K562 (cell line): ENCODE results near the gene SHF. TPM values are rescaled to one million over a fixed set of nuclear protein-coding genes. Genes with fewer than 3 reads are reported as not detected.

Source experiments
- ATAC-seq: fragments of 200-7000 bp; cut with Tn5 transposase; 3 replicates; pipeline ENCODE4 v1.9.1; 2020; ENCODE audit warnings: moderate library complexity
- BruUV-seq: library from RNA; stranded (reverse); fragments of 400-500 nt; replicated peaks from 2 replicates; lab custom pipeline; 2021; lab: Mats Ljungman, UMichigan
- CTCF ChIA-PET: fragments of 300-600 bp; formaldehyde crosslinking; extraction: SDS; loops from one replicate; lab custom pipeline; 2021; ENCODE audit warnings: low intra/inter-chr PET ratio; lab: Yijun Ruan, JAX
- POLR2A ChIA-PET: fragments of 300-600, 350-650 bp; sonication (Branson Sonifier 250); formaldehyde crosslinking; extraction: SDS; loops from one replicate; lab custom pipeline; 2021; ENCODE audit warnings: antibody characterized with exemption, inconsistent platforms; lab: Yijun Ruan, JAX
- DNase-seq, 4 experiments: peaks; one replicate each; pipeline versions ENCODE4 v3.0.0 to v3.0.0-alpha.2; 2011 to 2018; ENCODE audit warnings: low spot score in 3 of 4, mixed read lengths in 3 of 4; ENCODE audit errors: extremely low read depth in 1 of 4
- FAIRE-seq: peaks from 2 replicates; lab custom pipeline; 2011; peaks lifted over from hg19 to GRCh38; lab: Jason Lieb, UNC
- H2AFZ ChIP-seq: 2 replicates; pipeline ENCODE4 v1.6.0; 2011; ENCODE audit warnings: low read depth, low read length, control low read depth, inconsistent platforms
- H3K27ac ChIP-seq: fragments of 200-600 bp; 3 replicates; pipeline ENCODE4 v1.8.0; 2011; ENCODE audit warnings: low read depth, mild to moderate bottlenecking, control low read depth, inconsistent platforms, low read length, moderate library complexity, mixed read lengths; ENCODE audit errors: extremely low read depth
- H3K27me3 ChIP-seq, 2 experiments: fragments of 300-600 bp in 1 of 2; 2 replicates in 1 of 2; 3 replicates in 1 of 2; pipeline versions ENCODE4 v1.6.0 to v1.8.0; 2011; ENCODE audit warnings: inconsistent platforms in 2 of 2, low read length in 2 of 2, mild to moderate bottlenecking in 1 of 2, mixed read lengths in 1 of 2, moderate library complexity in 1 of 2; ENCODE audit not compliant: control insufficient read depth in 2 of 2, insufficient read depth in 2 of 2
- H3K36me3 ChIP-seq: fragments of 300-600 bp; 3 replicates; pipeline ENCODE4 v1.8.0; 2011; ENCODE audit warnings: mild to moderate bottlenecking, low read length, inconsistent platforms; ENCODE audit not compliant: control insufficient read depth, insufficient read depth
- H3K4me1 ChIP-seq, 2 experiments: fragments of 200-600 bp in 1 of 2; replicated peaks in 1 of 2; 2 replicates in 1 of 2; 3 replicates in 1 of 2; pipeline versions ENCODE4 v1.5.1 to v1.8.0; 2011; ENCODE audit warnings: inconsistent platforms in 2 of 2, low read length in 2 of 2, mild to moderate bottlenecking in 1 of 2, mixed read lengths in 1 of 2, moderate library complexity in 1 of 2; ENCODE audit not compliant: control insufficient read depth in 2 of 2, insufficient read depth in 2 of 2
- H3K4me2 ChIP-seq: 2 replicates; pipeline ENCODE4 v1.6.1; 2011; ENCODE audit warnings: low read length, control low read depth, inconsistent platforms, mixed read lengths; ENCODE audit not compliant: insufficient read depth
- H3K4me3 ChIP-seq: fragments of 200-600 bp; sonication (generic), shearing (Covaris generic); 2 replicates; pipeline ENCODE4 v1.5.1; 2016; ENCODE audit warnings: control low read depth, inconsistent platforms
- H3K79me2 ChIP-seq: fragments of 200-600 bp; 3 replicates; pipeline ENCODE4 v1.8.0; 2011; ENCODE audit warnings: low read length, inconsistent platforms; ENCODE audit not compliant: control insufficient read depth, insufficient read depth
- H3K9ac ChIP-seq, 2 experiments: 2 replicates each; pipeline versions ENCODE4 v1.6.0 to v1.6.1; 2011; ENCODE audit warnings: low read depth in 2 of 2, low read length in 2 of 2, control low read depth in 1 of 2, inconsistent platforms in 1 of 2, mild to moderate bottlenecking in 1 of 2, mixed read lengths in 1 of 2; ENCODE audit not compliant: insufficient read depth in 1 of 2
- H3K9me1 ChIP-seq: one replicate; pipeline ENCODE4 v1.6.0; 2011; ENCODE audit warnings: inconsistent platforms, mild to moderate bottlenecking, low read length, moderate library complexity; ENCODE audit not compliant: control insufficient read depth, insufficient read depth
- H3K9me3 ChIP-seq: replicated peaks from 2 replicates; pipeline ENCODE4 v1.5.1; 2011; ENCODE audit warnings: low read depth, low read length, inconsistent platforms; ENCODE audit not compliant: control insufficient read depth, insufficient read depth
- H4K20me1 ChIP-seq: replicated peaks from 2 replicates; pipeline ENCODE4 v1.6.1; 2011; ENCODE audit warnings: low read length, inconsistent platforms, mixed read lengths; ENCODE audit not compliant: control insufficient read depth, insufficient read depth
- FOXO4 ChIP-seq: fragments of 450-650 bp; formaldehyde crosslinking; IDR thresholded peaks from 2 replicates; pipeline ENCODE4 v1.4.0; 2020; ENCODE audit warnings: mild to moderate bottlenecking, moderate library complexity
- HDAC3 ChIP-seq: fragments of 450-650 bp; IDR thresholded peaks from 2 replicates; pipeline ENCODE4 v1.6.1; 2018; ENCODE audit warnings: borderline replicate concordance, mild to moderate bottlenecking, moderate library complexity; ENCODE audit not compliant: partially characterized antibody
- KAT7 ChIP-seq: sonication (generic); formaldehyde crosslinking; IDR thresholded peaks from 2 replicates; pipeline ENCODE4 v1.8.0; 2022; ENCODE audit warnings: missing genetic modification reagents, mild to moderate bottlenecking, borderline replicate concordance
- NFIC ChIP-seq: fragments of 450-650 bp; IDR thresholded peaks from 2 replicates; pipeline ENCODE4 v1.6.1; 2017; ENCODE audit warnings: mild to moderate bottlenecking, inconsistent platforms
- ZNF384 ChIP-seq: IDR thresholded peaks from 2 replicates; pipeline ENCODE4 v1.6.1; 2012; ENCODE audit warnings: low read depth, low read length, improper control_type of control experiment
- WGBS: fragments of 100-300 bp; shearing (Covaris generic); methylation state at CpG from one replicate; pipeline ENCODE4 v1.1.6; 2016; ENCODE audit warnings: low coverage, mixed read lengths; ENCODE audit not compliant: insufficient coverage; ENCODE audit errors: missing lambda C conversion rate; 5-methylcytosine and 5-hydroxymethylcytosine counted together
- in situ Hi-C: fragments of 300-500 bp; cut with MboI; formaldehyde crosslinking; loops from 4 replicates; pipeline ENCODE4 v1.15.0; 2018; ENCODE audit warnings: inconsistent platforms, mixed read lengths
- intact Hi-C: fragments of 100-400 bp; cut with micrococcal nuclease; formaldehyde crosslinking; loops from 2 replicates; pipeline ENCODE4 v1.14.2; 2022
- polyA plus RNA-seq, 8 experiments: library from polyadenylated mRNA; depleted of rRNA in 4 of 8; stranded (reverse) in 5 of 8; unstranded in 3 of 8; fragments of >200 nt; fragmentation: Nextera tagmentation in 2 of 8; fragmentation: Illumina TruSeq in 1 of 8; extraction: Ambion mirVana in 2 of 8; extraction: Trizol in 1 of 8; gene quantifications; 2 replicates each; pipeline versions ENCODE4 v1.2.1 to v1.2.3, GENCODE V29; 2011 to 2014; ENCODE audit warnings: inconsistent platforms in 1 of 8, missing spikeins in 1 of 8
- total RNA-seq, 7 experiments: library from RNA; depleted of rRNA in 6 of 7; stranded (reverse); fragments of >200 nt in 6 of 7; fragmentation: Illumina TruSeq in 2 of 7; extraction: Trizol in 2 of 7; gene quantifications; 2 replicates each; pipeline versions ENCODE4 v1.2.1 to v1.2.3, GENCODE V29; 2011 to 2021; ENCODE audit warnings: low replicate concordance in 1 of 7

The SHF gene
- total and polyA plus RNA-seq, 9 of the 15 experiments (the other 6 are each of a cell fraction or from before 2014, with no cell fraction given): 0.51 to 2.2 (median 0.85) TPM; not detected in 2

DNA sequence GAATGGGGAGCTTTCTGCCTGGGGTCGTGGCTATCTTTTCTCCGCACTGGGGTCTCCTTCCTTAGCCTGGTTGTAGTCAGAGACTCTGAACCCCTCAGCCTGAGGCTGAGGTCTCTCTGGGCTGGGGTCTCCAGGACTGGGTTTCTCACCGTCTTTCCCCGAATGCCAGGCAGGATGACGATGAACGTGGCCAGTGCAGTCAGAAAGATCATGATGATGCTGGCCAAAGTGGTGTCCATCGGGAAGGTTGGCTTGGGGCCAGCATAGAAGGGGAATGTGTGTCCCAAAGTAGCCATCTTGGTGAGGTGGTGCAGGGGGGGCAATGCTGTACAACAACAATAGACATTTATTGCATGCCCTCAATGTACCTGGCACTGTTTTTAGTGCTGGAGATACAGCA, 65.0 kb downstream of the SHF start:
- Histone ChIP-seq H3K27me3 (peaks cover 7 to 35% of the 10 kb centered on the region in 2 experiments; a peak in 4 of 5 replicates), H3K4me1 (peaks cover 0 to 3% of the 10 kb centered on the region in 2 experiments; a peak in 3 of 5 replicates), H4K20me1 (no peaks in the 10 kb centered on the region), H3K4me2 (no peak overlapping the region), H3K9me1 (no peaks in the 10 kb centered on the region), H3K27ac (no peak overlapping the region), H3K4me3 (no peak overlapping the region), H2AFZ (no peak overlapping the region), H3K9me3 (no peaks in the 10 kb centered on the region), H3K9ac (no peak overlapping the region), H3K36me3 (no peaks in the 10 kb centered on the region), H3K79me2 (no peaks in the 10 kb centered on the region)
- ChIA-PET POLR2A (interaction anchor here (0.7 to 1.1 kb wide), 4 partner anchors 9 to 38 kb away, joined by 3 to 5 read pairs (median 3); no protein-coding TSS in a partner anchor), CTCF (no interaction called here)
- intact Hi-C loops: no loop called here
- TF ChIP-seq FOXO4 (CRISPR knock-in tag) (no peak), HDAC3 (no peak), NFIC (peak; percentile 57), KAT7 (CRISPR knock-in tag) (no peak), ZNF384 (no peak)
- no TSS peak for BruUV-seq
- in situ Hi-C loops: loop anchor here (25.0 kb wide), 1 partner anchor 160 kb away; the partner anchor contains the start of gene TERB2
- 0% methylated on average over 7 of the region's 7 CpGs for WGBS
- ATAC-seq (no peak), FAIRE-seq (no peak), DNase-seq (no peak)
